CD4-positive, alpha-beta T cell treated with Interleukin-1 beta for 1 hour (primary cell): ENCODE results near the gene DNMT1.
"Not testable (repeated sequence)": the region's sequence is repeated elsewhere in the genome, so short reads cannot be mapped to it uniquely, and the experiment has no call there.

Experiments
- DNase-seq, 2 donors: peaks; one replicate each; pipeline ENCODE4 v3.0.0-alpha.2; 2020 to 2022

DNMT1 gene

DNA sequence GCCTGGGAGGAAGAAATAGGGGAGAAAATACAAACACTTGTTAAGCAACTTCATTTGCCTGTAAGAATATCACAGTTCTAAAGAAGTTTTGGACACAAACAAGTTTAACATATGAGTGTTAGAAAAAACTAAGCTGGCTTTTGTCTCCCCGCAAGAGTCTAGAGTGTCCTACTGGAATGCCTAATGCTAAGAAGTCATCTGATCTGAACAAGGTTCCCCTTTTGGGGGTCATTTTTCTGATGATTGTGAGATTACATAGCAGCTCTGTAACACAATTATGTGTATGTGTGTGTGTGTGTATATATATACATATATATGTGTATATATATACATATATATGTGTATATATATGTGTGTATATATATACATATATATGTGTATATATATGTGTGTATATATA is 12.7 kb downstream of the DNMT1 start:
- DNase-seq, result no peak

DNA sequence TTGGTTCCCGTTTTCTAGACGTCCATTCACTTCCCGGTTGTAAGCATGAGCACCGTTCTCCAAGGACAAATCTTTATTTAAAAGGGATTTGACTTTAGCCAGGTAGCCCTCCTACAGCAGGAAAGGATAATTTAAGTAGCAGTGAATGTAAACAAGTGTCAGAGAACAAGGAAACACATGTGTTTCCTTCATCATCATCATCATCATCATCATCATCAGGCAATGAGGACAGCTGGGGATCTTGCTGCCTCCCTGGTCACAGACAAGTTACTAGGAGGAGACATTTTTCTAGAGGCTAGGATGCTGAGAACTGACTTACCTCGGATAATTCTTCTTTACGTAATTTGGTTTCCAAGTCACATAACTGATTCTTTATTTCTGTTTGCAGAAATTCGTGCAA is 14.3 kb downstream of the DNMT1 start:
- no peak for DNase-seq

DNA sequence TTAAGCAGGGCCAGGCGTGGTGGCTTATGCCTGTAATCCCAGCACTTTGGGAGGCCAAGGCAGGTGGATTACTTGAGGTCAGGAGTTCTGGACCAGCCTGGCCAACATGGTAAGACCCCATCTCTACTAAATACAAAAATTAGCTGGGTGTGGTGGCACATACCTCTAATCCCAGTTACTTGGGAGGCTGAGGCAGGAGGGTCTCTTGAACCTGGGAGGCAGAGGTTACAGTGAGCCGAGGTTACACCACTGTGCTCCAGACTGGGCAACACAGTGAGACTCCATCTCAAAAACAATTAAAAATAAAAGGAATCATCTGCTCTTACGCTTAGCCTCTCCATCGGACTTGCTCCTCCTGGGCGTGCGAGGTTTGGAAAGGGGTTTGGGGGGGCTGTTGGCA is 14.7 kb downstream of the DNMT1 start:
- not testable (repeated sequence) for DNase-seq

DNA sequence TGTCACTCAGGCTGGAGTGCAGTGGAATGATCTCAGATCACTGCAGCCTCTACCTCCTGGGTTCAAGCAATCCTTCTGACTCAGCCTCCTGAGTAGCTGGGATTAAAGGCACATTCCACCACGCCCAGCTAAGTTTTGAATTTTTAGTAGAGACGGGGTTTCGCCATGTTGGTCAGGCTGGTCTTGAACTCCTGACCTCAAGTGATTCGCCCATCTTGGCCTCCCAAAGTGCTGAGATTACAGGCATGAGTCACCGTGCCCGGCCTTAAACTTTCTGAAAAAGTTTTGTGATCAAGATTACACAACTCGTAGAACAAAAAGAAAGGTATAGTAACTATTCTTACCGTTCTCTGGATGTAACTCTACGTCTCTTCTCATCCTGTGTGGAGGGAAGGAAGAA is 21.2 kb downstream of the DNMT1 start:
- no peak for DNase-seq

DNA sequence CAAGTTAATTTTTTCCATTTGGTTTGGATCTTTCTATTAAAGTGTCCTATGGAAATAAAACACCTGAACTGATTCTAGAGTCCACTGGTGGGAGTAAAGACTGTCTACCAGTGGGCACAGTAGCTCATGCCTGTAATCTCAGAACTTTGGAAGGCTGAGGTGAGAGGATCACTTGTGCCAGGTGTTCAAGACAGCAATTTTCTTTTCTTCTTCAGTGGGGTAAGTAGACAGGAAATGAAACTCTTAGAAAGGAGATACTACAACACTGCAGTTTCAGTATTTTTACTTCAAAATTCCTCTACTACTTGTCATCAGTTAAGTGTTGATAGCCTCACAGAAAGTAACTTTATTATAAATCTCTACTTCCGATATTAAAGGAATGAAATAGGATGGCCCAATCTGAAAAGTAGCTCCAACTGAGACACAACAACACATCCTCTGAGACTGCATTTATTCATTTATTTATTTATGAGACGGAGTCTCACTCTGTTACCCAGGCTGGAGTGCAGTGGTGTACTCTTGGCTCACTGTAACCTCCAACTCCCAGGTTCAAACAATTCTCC is 26.3 kb downstream of the DNMT1 start:
- DNase-seq, result no peak

DNA sequence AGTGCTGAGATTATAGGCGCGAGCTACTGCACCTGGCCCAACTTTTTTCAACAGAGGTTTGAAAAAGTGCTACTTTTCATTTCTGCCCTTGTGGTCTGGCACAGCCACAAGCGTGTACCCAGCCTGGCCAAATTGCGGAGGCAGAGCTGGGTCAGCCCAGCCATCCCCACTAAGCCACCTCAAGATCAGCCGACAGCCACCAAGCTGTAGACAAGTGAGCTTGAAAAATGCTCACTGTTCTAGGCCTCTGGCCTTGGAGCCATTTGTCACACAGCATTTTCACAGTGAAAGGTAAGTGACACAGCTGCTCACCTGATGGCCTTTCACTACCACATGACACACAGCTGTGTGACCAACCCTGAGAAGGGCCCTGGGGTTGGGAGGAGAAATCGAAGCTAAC is 27.3 kb downstream of the DNMT1 start:
- no peak for DNase-seq

DNA sequence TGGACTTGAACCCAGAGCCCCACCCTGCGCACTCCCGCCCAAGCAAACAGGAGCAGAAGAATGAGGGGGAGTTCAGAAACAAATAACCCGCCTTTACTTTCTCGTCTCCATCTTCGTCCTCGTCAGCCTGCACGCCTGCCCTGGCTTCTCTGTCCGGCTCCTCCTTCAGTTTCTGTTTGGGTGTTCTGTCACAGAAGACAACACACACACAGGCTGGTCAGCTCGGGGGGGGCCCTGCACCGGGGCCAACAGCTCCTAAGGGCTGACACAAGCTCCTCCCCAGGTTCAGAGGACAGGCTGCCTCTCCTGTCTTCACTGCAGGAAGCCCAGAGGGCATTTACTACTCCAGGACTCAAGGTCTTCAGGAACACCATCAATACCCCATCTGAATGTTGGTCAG is 28.3 kb downstream of the DNMT1 start:
- DNase-seq, result not testable (repeated sequence)

DNA sequence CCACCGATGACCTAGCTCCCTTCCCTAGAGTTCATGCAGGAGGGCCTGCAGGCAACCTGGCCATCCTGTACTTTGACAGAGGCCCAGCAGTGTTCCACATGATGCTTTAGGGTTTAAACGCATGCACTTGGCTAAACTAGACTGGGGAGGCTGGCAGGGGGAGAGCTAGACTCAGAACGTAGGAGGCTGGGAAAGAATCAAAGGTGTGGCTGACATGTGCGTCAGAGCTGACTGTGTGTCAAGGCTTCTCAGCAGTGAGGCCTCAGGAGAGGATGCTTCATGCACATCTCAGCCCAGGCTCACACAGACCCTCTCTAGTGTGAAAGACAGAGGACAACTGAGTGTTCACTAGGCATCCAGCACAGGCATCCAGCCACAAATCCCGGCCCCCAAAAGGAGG is 28.7 kb downstream of the DNMT1 start:
- no peak for DNase-seq

DNA sequence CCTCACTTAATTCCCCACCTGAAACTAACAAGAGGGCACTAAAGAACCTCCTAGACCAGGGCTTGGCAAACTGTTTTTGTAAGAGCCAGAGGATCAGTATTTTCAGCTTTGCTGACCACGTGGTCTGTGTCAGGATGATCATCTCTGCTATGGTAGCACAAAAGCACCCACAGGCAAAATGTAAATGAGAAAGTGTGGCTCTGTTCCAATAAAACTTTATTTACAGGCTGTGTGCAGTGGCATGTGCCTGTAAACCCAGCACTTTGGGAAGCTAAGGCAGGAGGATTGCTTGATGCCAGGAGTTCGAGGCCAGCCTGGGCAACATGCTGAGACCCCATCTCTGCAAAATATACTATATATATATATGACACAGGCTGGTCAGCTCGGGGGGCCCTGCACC is 31.2 kb downstream of the DNMT1 start:
- DNase-seq, result no peak

DNA sequence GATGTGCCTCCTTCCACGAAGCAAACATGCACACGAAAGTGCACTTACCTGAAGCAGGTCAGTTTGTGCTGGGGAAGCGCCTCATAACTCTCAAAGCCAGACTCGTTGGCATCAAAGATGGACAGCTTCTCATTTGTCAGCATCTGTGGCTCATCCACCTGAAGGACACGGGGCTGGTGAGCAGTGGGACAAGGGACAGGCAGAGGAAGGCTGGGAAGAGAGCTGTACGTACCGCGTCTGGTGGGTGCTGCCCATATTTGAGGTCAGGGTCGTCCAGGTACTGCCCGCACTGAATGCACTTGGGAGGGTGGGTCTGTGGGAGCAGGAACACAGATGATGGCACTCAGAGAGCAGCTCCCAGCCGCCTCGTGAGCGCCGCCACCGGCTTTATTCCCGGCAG is 35.1 kb downstream of the DNMT1 start:
- DNase-seq, result no peak

DNA sequence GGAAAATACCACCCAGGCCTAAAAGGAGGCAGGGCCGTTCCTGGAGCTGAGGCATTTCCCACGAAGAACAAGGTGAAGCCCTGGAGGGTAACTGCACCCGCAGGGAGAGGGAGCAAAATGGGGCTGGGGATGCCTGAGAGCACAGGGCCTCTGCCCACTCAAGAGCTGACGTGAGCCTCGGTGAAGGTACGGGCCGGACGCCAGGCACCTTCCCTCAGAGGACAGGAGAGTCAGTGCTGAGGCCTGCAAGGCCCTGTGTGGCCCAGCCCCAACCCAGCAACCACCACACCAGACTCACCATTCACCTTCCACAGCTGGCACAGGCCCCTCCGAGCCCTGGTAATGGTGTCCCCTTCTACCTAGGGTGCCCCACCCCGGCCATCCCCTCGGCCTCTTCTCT is 36.3 kb downstream of the DNMT1 start:
- no peak for DNase-seq

DNA sequence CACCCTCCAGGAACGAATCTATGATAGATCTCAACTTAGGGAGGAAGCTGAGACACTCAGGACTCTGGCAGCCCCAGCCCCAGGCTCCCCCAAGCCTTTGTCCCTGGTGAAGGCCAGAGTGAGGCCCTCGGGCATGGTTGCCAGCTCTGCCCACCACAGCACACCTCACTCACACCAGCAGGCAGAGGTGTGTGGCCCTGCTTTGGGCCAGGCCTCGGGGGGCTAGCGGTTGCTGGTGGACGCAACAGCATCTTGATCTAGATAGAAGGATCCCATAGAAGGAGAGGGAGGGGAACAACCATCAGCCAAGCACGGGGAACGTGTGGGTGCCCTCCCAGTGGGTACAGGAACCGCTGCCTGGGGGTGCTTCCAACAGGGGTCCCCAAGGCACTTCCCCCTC is 36.7 kb downstream of the DNMT1 start:
- DNase-seq, result no peak

DNA sequence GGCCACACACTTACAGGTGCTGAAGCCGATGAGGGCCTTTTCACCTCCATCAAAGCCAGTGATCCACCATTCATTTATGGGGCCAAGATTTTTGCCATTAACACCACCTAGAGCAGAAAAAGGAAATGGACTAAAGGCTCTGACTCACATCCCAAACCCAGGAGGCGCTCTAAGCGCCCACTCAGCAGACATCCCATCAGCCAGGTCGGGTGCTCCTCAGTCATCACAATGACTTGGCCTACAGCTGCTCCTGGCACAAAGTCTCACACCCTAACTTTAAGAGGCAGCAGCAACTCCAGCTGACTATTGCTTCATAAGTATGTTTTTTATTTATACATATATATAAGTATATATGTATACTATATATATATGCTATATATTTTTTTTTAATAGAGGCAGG is 38.9 kb downstream of the DNMT1 start:
- DNase-seq, result no peak

DNA sequence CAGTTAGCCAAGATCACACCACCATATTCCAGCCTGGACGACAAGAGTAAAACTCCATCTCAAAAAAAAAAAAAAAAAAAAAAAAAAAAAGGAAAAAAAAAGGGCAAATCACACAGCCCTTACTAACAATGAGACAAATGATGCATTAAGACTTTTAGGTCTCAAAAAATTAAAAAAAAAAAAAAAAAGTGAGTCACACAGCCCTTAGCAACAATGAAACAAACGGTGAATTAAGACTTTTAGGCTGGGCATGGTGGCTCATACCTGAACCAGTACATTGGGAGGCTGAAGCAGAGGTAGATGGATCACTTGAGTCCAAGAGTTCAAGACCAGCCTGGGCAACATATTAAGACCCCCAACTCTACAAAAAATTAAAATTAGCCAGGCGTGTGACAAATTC is 42.7 kb downstream of the DNMT1 start:
- no peak for DNase-seq

DNA sequence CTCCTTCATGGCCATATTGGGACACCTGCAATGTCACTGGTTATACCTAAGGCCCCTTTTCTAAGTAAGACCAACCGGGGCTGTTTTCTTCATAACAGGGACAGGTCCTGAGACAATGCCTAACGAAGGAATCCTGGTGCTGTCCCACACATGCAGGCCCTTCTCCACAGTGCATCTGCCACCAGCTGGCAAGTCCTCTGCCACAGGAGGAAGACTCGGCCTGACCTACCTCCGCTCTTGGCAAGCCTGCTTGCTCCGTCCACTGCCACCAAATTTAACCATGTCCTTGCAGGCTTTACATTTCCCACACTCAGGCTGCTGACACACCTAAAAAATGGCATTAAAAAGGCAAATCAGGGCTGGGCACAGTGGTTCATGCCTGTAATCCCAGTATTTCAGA is 43.2 kb downstream of the DNMT1 start:
- DNase-seq, result no peak

DNA sequence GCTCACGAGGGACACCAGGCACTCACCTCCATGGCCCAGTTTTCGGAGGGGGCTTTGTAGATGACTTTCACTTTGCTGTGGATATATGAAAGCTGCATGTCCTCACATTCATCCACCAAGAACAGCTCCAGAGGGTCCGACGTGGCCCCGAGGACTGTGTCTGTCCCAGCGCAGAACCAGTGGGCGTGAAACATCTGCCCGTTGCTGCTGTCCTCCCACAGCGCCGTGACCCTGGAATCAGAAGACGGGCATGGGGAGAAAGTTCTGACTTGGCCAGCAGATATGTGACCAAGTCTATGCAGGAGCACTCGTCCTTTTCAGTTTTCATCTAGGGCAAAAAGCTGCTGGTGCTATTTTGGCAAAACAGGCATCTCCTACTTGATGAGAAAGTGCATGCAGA is 45.3 kb downstream of the DNMT1 start:
- DNase-seq, result no peak

DNA sequence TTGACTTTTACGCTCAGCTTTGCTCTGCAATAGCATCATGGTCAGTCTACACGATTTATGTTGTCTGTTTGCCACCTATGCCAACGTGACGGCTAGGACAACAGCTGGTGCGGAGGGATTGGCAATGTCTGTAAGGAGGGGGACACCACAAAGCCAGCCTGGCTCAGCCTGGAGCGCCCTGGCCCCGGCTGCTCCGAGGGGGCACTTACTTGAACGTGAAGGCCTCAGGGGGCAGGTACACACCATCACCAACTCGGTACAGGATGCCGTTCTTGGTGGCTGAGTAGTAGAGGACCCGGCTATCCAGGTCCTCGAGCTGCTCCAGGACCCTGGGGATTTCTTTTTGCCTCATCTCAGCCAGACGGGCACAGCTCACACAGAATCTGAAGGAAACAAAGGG is 48.6 kb downstream of the DNMT1 start:
- no peak for DNase-seq

DNA sequence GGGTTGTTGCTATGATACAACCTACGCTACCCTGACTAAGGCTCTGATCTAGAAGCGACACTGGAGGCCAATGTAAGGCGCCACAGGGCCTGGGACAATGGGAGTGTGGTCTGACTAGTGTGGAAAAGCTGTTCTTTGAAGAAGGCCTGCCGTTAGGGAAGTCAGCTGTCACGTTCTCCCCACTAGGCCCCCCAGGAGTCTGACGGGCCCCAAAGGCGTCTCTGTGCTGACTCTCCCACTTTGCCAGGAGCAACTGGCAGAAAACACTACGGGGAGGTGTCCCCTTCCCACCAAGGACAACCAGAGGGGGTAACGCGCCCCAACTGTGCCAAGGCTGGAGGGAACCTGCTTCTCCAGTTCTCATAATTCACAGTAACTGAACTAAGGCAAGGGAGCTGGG is 49.7 kb downstream of the DNMT1 start:
- DNase-seq, result peak in 1 of 2 donors; percentile 10

DNA sequence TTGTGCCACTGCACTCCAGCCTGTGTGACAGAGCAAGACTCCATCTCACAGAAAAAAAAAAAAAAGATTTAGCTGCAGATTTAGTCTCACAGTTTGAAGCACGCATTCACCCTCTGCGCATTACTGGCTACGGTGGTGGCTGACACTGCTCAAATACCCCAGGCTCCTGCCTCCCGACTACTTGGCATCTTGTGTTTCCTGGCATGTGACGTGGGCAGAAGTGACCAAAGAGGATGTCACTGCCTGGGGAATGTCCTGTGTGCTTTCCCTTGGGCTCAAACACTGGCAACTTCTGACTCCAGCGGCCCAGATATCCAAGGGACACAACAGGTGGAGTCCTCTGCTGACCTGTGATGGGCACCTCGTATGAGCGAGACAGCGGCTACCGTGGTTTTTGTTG is 50.4 kb downstream of the DNMT1 start:
- DNase-seq, result peak in 1 of 2 donors; percentile 26

DNA sequence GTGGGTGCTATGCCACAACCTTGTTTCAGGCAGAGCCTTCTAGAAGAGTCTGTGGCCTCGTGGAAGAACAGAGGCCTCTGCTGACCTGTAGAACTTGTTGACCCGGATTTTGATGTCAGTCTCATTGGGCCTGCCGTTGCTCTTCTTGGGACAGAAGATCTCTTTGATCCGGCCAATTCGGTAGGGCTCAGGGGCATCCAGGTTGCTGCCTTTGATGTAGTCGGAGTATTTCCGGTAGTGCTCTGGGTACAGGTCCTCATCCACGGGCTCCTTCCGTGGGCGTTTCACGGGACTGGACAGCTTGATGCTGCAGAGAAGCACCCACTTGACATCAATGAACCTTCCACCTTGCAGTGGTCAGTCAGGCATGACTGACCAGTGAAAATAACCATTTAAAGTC is 51.1 kb downstream of the DNMT1 start:
- DNase-seq, result peak in 1 of 2 donors; percentile 38

DNA sequence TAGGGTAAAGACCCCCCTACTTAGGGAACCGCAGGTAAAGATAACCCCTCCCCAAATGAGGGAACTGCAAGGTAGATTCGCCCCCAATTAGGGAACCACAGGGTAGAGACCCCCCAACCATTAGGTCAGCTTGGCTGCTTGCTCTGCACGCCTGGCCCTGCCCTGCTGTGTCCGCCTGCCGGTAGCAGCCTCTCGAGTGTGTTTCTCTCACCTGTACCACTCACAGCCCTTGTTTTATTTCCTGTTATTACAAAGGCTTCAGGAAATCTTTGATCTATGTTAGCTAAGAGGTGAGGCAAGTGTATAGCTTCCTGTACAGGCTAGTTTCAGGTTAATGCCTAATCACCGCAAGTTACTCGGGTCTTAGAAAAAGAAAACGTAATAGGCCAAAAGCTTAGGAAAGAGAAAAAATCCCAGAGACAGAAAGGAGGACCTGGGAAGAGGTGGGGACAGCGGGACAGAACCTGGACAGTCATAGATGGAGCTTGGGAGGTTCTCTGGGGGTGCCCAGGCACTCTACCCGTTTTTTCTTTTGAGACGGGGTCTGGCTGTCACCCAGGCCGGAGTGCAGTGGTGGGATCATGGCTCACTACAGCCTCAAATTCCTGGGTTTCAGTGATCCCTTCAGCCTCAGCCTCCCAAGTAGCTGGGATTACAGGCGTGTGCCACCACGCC is 51.9 kb downstream of the DNMT1 start:
- peak; percentile 69 to 81 for DNase-seq

DNA sequence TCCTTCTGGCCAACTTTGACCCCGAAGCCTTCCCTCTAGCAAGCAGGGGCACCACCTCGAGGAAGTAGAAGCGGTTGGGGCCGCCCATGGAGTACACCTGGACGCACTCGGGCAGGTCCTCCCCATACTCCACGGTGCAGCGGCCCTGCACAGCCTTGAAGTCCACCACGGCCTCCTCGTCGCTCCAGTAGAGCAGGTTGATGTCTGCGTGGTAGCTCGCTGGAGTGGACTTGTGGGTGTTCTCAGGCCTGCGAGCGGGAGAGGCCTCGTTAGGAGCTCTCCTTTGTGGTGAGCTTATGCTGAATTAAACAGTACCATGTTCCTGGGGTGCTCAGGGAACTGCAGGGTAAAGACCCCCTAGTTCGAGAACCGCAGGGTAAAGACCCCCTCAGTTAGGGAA is 52.8 kb downstream of the DNMT1 start:
- no peak for DNase-seq

DNA sequence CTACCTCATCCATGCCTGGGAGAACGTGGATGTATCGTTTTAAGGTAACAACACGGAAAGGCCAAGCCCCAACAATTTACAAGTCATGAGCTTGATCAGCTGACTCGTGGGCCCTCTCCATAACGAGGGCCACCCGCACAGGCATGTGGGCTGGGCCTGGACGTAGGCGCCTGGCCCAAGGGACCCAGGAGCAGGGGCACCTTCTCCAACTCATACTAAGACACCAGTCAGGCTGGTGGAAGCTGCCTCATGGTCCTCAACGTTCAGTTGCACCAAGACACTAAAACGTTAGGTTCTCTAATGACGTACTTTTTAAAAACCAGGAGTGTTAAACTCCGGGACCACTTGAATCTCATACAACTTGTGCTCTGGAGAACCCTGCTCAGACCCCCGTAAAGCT is 53.3 kb downstream of the DNMT1 start:
- DNase-seq, result no peak

DNA sequence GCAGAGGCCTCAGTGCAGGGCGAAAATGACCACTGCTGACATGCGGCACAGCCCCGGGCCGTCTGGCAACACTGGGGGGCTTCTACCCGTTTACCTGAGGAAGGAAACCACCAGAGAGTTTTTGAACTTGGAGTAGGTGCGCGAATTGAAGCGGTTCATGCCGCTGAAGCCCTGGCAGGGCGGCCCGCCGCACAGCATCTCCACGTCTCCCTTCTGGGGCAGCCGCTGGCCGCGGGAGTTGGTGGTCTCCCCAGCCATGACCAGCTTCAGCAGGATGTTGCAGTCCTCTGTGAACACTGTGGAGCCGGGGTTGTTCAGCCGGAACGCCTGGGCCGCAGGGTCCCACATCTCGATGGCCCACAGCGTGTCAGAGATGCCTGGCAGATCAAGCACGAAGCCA is 54.8 kb downstream of the DNMT1 start:
- no peak for DNase-seq
